Suprapubic skin (tissue), 4 donors: ENCODE results near the gene HADH.

ENCODE experiments used
- CTCF ChIP-seq, 2 donors: fragments of 200-600 bp in 1 of 2; fragments of 450-650 bp in 1 of 2; sonication (generic) in 1 of 2; IDR thresholded peaks; one replicate each; pipeline ENCODE4 v1.5.1; 2016 to 2019; ENCODE audit warnings: antibody characterized with exemption in 2 of 2, mild to moderate bottlenecking in 1 of 2, moderate library complexity in 1 of 2
- POLR2A ChIP-seq, 2 donors: fragments of 450-650 bp; IDR thresholded peaks; one replicate each; pipeline ENCODE4 v1.6.1; 2017; ENCODE audit warnings: antibody characterized with exemption in 2 of 2, mild to moderate bottlenecking in 2 of 2, moderate library complexity in 2 of 2
- POLR2AphosphoS5 ChIP-seq, 3 donors: sonication (generic); formaldehyde crosslinking; IDR thresholded peaks; one replicate each; pipeline ENCODE4 v1.6.1; 2017; ENCODE audit warnings: antibody characterized with exemption in 3 of 3

GRCh38 chr4:108031427-108032083 is 41.9 kb downstream of the HADH start:
- TF ChIP-seq CTCF (IDR thresholded peaks at IDR 0.05) (no peak), POLR2A (IDR thresholded peaks at IDR 0.05) (no peak), POLR2AphosphoS5 (IDR thresholded peaks at IDR 0.05) (no peak)
